A673 (cell line): Measurements from ENCODE around the gene EFHC2.

Experiments
- CTCF ChIP-seq: fragments of 300-800, 200-600 bp; sonication (generic); conservative IDR thresholded peaks from 2 replicates; pipeline ENCODE4 v1.5.1; 2017; ENCODE audit warnings: low read depth, mild to moderate bottlenecking, antibody characterized with exemption, low read length, moderate library complexity, mixed read lengths
- EZH2 ChIP-seq: fragments of 200-600 bp; sonication (generic); IDR thresholded peaks from 2 replicates; pipeline ENCODE4 v1.6.1; 2017; ENCODE audit warnings: borderline replicate concordance, low read depth, mild to moderate bottlenecking, mixed read lengths, antibody characterized with exemption, low read length; ENCODE audit not compliant: poor library complexity, severe bottlenecking

- TF ChIP-seq CTCF (no peak), EZH2 (no peak)
Measured at GRCh38 chrX:44317181-44317580, 26.3 kb downstream of the EFHC2 start.
